Measurements from ENCODE around the gene NRIP3.

DNA sequence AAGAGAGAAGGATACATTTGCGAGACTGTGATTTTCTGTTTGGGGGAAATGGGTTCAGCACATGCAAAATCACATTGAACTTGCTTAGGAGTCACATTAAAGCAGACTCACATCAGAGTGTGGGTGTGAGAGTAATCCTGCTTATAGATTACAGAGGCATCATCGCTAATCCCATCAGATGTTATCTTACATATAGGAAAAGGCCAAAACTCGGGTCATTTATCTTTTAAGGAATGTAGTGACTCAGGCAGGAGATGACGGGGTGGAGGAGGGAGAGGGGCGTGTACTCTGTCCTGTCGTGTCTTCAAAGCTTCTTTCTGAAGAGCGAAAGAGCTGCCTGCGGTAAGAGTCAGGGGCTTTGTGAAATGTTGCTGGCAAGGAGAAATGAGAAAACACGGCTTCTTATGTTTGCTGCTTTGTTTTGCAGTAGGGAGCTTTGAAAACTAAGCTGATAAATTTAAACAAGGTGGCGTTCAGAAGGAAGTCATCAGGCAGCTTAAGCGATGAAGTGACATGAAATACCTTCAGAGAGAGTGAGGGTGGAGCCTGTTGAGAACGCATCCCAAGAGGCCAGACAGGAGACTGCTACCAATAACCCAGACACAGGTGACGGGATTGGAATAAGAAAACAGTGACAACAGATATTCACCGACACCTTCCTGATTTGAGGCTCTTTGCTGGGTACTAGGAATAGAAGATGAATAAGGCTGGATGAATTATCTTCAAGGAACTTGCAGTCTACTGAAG lies 68.9 kb downstream of the NRIP3 start:
- TF ChIP-seq ZNF785 (CRISPR knock-in tag; IDR thresholded peaks at IDR 0.05): no peak
- no peak for TF ChIP-seq RAD21 (CRISPR knock-in tag; conservative IDR thresholded peaks at IDR 0.05 in 1 of 2, IDR thresholded peaks at IDR 0.05 in 1 of 2)
- TF ChIP-seq HDAC2 (IDR thresholded peaks at IDR 0.05): no peak
- TF ChIP-seq KLF6 (CRISPR knock-in tag; IDR thresholded peaks at IDR 0.05; ENCODE audit: borderline replicate concordance): no peak
- TF ChIP-seq, protein P1, sequence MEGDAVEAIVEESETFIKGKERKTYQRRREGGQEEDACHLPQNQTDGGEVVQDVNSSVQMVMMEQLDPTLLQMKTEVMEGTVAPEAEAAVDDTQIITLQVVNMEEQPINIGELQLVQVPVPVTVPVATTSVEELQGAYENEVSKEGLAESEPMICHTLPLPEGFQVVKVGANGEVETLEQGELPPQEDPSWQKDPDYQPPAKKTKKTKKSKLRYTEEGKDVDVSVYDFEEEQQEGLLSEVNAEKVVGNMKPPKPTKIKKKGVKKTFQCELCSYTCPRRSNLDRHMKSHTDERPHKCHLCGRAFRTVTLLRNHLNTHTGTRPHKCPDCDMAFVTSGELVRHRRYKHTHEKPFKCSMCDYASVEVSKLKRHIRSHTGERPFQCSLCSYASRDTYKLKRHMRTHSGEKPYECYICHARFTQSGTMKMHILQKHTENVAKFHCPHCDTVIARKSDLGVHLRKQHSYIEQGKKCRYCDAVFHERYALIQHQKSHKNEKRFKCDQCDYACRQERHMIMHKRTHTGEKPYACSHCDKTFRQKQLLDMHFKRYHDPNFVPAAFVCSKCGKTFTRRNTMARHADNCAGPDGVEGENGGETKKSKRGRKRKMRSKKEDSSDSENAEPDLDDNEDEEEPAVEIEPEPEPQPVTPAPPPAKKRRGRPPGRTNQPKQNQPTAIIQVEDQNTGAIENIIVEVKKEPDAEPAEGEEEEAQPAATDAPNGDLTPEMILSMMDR (IDR thresholded peaks at IDR 0.05 in 2 of 3, conservative IDR thresholded peaks at IDR 0.05 in 1 of 3; ENCODE audit: insufficient read depth in 2 of 3, low read depth in 1 of 3, low read length in 3 of 3): no peak
- TF ChIP-seq, protein P2, sequence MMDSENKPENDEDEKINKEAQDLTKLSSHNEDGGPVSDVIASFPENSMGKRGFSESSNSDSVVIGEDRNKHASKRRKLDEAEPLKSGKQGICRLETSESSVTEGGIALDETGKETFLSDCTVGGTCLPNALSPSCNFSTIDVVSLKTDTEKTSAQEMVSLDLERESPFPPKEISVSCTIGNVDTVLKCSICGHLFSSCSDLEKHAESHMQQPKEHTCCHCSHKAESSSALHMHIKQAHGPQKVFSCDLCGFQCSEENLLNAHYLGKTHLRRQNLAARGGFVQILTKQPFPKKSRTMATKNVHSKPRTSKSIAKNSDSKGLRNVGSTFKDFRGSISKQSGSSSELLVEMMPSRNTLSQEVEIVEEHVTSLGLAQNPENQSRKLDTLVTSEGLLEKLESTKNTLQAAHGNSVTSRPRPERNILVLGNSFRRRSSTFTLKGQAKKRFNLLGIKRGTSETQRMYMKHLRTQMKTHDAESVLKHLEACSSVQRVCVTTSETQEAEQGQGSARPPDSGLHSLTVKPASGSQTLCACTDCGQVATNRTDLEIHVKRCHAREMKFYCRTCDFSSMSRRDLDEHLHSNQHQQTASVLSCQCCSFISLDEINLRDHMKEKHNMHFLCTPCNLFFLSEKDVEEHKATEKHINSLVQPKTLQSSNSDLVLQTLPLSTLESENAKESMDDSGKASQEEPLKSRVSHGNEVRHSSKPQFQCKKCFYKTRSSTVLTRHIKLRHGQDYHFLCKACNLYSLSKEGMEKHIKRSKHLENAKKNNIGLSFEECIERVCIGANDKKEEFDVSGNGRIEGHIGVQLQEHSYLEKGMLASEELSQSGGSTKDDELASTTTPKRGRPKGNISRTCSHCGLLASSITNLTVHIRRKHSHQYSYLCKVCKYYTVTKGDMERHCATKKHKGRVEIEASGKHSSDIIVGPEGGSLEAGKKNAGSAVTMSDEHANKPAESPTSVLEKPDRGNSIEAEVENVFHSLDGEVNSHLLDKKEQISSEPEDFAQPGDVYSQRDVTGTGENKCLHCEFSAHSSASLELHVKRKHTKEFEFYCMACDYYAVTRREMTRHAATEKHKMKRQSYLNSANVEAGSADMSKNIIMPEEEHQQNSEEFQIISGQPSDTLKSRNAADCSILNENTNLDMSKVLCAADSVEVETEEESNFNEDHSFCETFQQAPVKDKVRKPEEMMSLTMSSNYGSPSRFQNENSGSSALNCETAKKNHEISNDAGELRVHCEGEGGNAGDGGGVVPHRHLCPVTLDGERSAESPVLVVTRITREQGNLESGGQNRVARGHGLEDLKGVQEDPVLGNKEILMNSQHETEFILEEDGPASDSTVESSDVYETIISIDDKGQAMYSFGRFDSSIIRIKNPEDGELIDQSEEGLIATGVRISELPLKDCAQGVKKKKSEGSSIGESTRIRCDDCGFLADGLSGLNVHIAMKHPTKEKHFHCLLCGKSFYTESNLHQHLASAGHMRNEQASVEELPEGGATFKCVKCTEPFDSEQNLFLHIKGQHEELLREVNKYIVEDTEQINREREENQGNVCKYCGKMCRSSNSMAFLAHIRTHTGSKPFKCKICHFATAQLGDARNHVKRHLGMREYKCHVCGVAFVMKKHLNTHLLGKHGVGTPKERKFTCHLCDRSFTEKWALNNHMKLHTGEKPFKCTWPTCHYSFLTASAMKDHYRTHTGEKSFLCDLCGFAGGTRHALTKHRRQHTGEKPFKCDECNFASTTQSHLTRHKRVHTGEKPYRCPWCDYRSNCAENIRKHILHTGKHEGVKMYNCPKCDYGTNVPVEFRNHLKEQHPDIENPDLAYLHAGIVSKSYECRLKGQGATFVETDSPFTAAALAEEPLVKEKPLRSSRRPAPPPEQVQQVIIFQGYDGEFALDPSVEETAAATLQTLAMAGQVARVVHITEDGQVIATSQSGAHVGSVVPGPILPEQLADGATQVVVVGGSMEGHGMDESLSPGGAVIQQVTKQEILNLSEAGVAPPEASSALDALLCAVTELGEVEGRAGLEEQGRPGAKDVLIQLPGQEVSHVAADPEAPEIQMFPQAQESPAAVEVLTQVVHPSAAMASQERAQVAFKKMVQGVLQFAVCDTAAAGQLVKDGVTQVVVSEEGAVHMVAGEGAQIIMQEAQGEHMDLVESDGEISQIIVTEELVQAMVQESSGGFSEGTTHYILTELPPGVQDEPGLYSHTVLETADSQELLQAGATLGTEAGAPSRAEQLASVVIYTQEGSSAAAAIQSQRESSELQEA (IDR thresholded peaks at IDR 0.05; ENCODE audit: low read depth): no peak

Measured in K562 (cell line).